Gastroesophageal sphincter (tissue), 4 donors: ENCODE data around the gene KIFAP3. TPM values are rescaled to one million over a fixed set of nuclear protein-coding genes. Genes with fewer than 3 reads are reported as not detected.
"Not testable (repeated sequence)": the region's sequence is repeated elsewhere in the genome, so short reads cannot be mapped to it uniquely, and the experiment has no call there.

Experiments
- ATAC-seq: fragments of 150-250 bp; one replicate; pipeline ENCODE4 v1.9.1; 2016; ENCODE audit warnings: mild to moderate bottlenecking, moderate library complexity
- H3K27ac ChIP-seq, 4 donors: fragments of 200-600 bp; sonication (generic) in 3 of 4; 1 replicate in 3 of 4; 2 replicates in 1 of 4; pipeline ENCODE4 v1.5.1; 2016 to 2019
- H3K27me3 ChIP-seq: fragments of 200-600 bp; sonication (generic); one replicate; pipeline ENCODE4 v1.5.1; 2019
- H3K36me3 ChIP-seq, 2 donors: fragments of 200-600 bp; sonication (generic); one replicate each; pipeline ENCODE4 v1.5.1; 2019; ENCODE audit warnings: control low read depth in 1 of 2
- H3K4me1 ChIP-seq, 3 donors: fragments of 200-600 bp; sonication (generic); 1 replicate in 2 of 3; 2 replicates in 1 of 3; pipeline ENCODE4 v1.5.1; 2016 to 2019; ENCODE audit warnings: control low read depth in 2 of 3
- H3K4me3 ChIP-seq, 2 donors: fragments of 200-600 bp; sonication (generic); one replicate each; pipeline ENCODE4 v1.5.1; 2019; ENCODE audit warnings: mild to moderate bottlenecking in 1 of 2, moderate library complexity in 1 of 2
- H3K9me3 ChIP-seq, 3 donors: fragments of 200-600 bp; sonication (generic); one replicate each; pipeline ENCODE4 v1.5.1; 2017 to 2019; ENCODE audit warnings: control low read depth in 2 of 3
- EP300 ChIP-seq: sonication (generic); formaldehyde crosslinking; IDR thresholded peaks from one replicate; pipeline ENCODE4 v1.6.1; 2017; ENCODE audit warnings: antibody characterized with exemption, mild to moderate bottlenecking
- POLR2A ChIP-seq, 2 donors: fragments of 450-650 bp; IDR thresholded peaks; one replicate each; pipeline ENCODE4 v1.6.1; 2017; ENCODE audit warnings: antibody characterized with exemption in 2 of 2, mild to moderate bottlenecking in 2 of 2, moderate library complexity in 1 of 2
- POLR2AphosphoS5 ChIP-seq: sonication (generic); formaldehyde crosslinking; IDR thresholded peaks from one replicate; pipeline ENCODE4 v1.6.1; 2017; ENCODE audit warnings: antibody characterized with exemption
- WGBS, 2 donors: methylation state at CpG; one replicate each; pipeline ENCODE4 v1.1.5; 2018; ENCODE audit warnings: low coverage in 1 of 2; 5-methylcytosine and 5-hydroxymethylcytosine counted together
- total RNA-seq, 4 donors: library from RNA; depleted of rRNA; stranded (reverse); fragments of >200 nt; gene quantifications; one replicate each; pipeline ENCODE4 v1.1.0, GENCODE V29; 2016
- TF ChIP-seq, protein P1 (sequence below), 4 experiments: fragments of 200-600 bp in 2 of 4; fragments of 450-650 bp in 2 of 4; sonication (generic) in 1 of 4; IDR thresholded peaks; one replicate each; pipeline ENCODE4 v1.5.1; 2017 to 2019; ENCODE audit warnings: antibody characterized with exemption in 4 of 4, mild to moderate bottlenecking in 2 of 4, moderate library complexity in 2 of 4

The KIFAP3 gene
- total RNA-seq, 4 donors from 2014 or later = 25.5 to 42.9 (median 36.6) TPM

DNA sequence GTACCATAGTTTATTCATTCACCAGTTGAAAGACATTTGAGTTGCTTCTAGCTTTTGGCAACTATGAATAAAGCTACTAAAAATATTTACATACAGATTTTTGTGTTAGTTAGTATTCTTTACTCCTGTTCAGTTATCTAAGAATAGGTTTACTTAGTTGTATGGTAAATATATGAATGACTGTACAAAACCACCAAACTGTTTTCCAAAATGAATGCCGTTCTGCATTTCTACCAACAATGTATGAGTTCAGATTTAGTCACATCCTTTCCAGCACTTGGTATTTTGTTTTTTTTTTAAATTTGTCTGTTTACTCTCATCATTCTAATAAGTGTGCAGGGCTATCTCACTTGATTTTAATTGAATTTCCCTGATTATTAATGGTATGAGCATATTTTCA is 3.4 kb upstream of the KIFAP3 start:
- TF ChIP-seq, protein P1, sequence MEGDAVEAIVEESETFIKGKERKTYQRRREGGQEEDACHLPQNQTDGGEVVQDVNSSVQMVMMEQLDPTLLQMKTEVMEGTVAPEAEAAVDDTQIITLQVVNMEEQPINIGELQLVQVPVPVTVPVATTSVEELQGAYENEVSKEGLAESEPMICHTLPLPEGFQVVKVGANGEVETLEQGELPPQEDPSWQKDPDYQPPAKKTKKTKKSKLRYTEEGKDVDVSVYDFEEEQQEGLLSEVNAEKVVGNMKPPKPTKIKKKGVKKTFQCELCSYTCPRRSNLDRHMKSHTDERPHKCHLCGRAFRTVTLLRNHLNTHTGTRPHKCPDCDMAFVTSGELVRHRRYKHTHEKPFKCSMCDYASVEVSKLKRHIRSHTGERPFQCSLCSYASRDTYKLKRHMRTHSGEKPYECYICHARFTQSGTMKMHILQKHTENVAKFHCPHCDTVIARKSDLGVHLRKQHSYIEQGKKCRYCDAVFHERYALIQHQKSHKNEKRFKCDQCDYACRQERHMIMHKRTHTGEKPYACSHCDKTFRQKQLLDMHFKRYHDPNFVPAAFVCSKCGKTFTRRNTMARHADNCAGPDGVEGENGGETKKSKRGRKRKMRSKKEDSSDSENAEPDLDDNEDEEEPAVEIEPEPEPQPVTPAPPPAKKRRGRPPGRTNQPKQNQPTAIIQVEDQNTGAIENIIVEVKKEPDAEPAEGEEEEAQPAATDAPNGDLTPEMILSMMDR (IDR thresholded peaks at IDR 0.05) = no peak
- TF ChIP-seq POLR2A (IDR thresholded peaks at IDR 0.05) (no peak), EP300 (no peak), POLR2AphosphoS5 (no peak)
- Histone ChIP-seq H3K4me3 (no peak overlapping the region), H3K36me3 (no peaks in the 10 kb centered on the region), H3K27me3 (no peaks in the 10 kb centered on the region), H3K9me3 (peaks cover 0 to 5% (median 0%) of the 10 kb centered on the region in 3 donors), H3K4me1 (peaks cover 0 to 19% (median 0%) of the 10 kb centered on the region in 3 donors), H3K27ac (no peak overlapping the region)
- ATAC-seq = no peak
- WGBS, 2 donors = 84 to 100% methylated on average over 1 of the region's 1 CpG

DNA sequence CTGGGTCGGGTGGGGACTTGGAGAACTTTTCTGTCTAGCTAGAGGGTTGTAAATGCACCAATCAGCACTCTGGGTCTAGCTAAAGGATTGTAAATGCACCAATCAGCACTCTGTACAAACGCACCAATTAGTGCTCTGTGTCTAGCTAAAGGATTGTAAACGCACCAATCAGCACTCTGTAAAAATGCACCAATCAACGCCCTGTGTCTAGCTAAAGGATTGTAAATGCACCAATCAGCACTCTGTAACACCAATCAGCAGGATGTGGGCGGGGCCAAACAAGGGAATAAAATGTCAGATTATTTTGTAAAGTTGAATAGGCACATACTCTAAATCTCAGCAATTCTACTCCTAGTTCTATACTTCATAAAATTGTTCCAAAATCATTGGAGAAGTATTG is 2.5 kb upstream of the KIFAP3 start:
- ATAC-seq, H3K4me3 ChIP-seq, H3K27me3 ChIP-seq, H3K36me3 ChIP-seq, H3K27ac ChIP-seq, H3K9me3 ChIP-seq: not testable (repeated sequence)
- 71 to 91% methylated on average over 5 of the region's 5 CpGs for WGBS, 2 donors
- peaks cover 0 to 28% (median 0%) of the 10 kb centered on the region in 3 donors for H3K4me1 ChIP-seq

DNA sequence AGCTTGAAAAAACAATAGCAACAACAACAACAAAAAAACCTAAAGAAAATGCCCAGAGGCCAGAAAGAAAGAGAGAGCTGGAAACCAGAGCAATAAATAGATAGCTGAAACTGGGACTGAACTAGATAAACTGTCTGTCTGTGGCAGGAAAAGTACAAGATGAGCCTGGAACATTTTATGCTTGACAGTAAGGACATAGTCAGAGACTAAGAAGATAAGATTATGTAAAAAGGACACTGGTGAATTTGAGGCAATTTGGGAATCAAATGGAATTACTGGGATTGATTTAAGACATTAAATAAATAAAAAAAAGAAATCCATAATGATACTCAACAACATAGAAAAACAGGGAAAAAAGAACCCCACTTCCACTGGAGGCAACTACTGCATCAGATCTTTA is 1.7 kb upstream of the KIFAP3 start:
- peaks cover 0 to 35% (median 0%) of the 10 kb centered on the region in 3 donors for H3K4me1 ChIP-seq
- H3K27me3 ChIP-seq = no peaks in the 10 kb centered on the region
- no peak for ATAC-seq
- no peak overlapping the region for H3K27ac ChIP-seq
- H3K9me3 ChIP-seq = peaks cover 0 to 5% (median 0%) of the 10 kb centered on the region in 3 donors
- no peaks in the 10 kb centered on the region for H3K36me3 ChIP-seq
- no peak for TF ChIP-seq POLR2A (IDR thresholded peaks at IDR 0.05)
- TF ChIP-seq POLR2AphosphoS5 = no peak
- no peak for TF ChIP-seq EP300
- TF ChIP-seq, protein P1 (IDR thresholded peaks at IDR 0.05) = no peak
- no peak overlapping the region for H3K4me3 ChIP-seq

DNA sequence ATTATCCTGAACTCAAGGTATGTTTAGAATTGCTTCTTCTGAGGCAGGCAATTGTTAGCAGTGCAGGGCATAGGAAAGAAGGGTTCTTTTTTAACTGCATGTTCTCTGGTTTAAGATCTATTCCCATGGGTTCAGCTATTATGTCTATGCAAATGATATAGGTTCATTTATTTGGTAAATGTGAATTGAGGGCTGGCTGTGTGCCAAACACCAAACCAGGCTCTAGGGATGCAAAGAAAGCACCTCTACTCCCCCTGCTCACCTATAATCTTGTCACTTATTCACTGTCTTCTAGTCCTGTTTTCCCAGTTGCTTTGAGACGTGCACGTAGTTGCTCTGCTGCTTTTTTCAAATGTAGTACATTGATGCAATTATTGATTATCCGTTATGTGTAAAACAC is 691 bp upstream of the KIFAP3 start:
- no peaks in the 10 kb centered on the region for H3K27me3 ChIP-seq
- peak overlapping the region; percentile 43 to 93 (median 87) for H3K27ac ChIP-seq
- no peak for ATAC-seq
- TF ChIP-seq, protein P1 (IDR thresholded peaks at IDR 0.05) = no peak
- TF ChIP-seq POLR2AphosphoS5 (no peak), POLR2A (IDR thresholded peaks at IDR 0.05) (no peak), EP300 (no peak)
- H3K4me3 ChIP-seq = peak overlapping the region; percentile 63 to 71
- WGBS, 2 donors = 70 to 79% methylated on average over 3 of the region's 3 CpGs
- H3K4me1 ChIP-seq = peaks cover 0 to 35% (median 0%) of the 10 kb centered on the region in 3 donors
- H3K36me3 ChIP-seq = no peaks in the 10 kb centered on the region
- H3K9me3 ChIP-seq = peaks cover 0 to 5% (median 0%) of the 10 kb centered on the region in 3 donors

DNA sequence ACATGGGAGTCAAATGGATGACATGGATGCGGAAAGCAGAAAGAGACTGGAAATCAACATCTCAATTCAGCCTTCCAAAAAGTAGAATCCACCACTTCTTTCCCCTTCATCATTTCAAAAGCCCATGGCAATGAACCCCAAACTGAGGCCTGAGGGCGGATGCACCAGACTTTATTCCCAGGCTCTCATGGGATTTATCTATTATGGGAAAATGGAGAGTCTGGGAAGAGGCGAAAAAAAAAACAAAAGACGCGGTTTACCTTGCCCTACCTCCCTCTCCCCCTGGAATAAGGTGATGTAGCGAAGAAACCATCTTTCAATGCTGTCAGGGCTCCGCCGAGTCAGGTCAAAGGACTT is 624 bp downstream of the KIFAP3 start:
- Histone ChIP-seq H3K27me3 (no peaks in the 10 kb centered on the region), H3K27ac (peak overlapping the region; percentile 71 to 93 (median 87)), H3K4me3 (peak overlapping the region; percentile 63 to 71), H3K9me3 (peaks cover 0 to 2% (median 0%) of the 10 kb centered on the region in 3 donors), H3K4me1 (peaks cover 0 to 41% (median 0%) of the 10 kb centered on the region in 3 donors), H3K36me3 (no peaks in the 10 kb centered on the region)
- ATAC-seq = no peak
- TF ChIP-seq POLR2AphosphoS5 = no peak
- TF ChIP-seq EP300 = no peak
- TF ChIP-seq, protein P1 (IDR thresholded peaks at IDR 0.05) = no peak
- TF ChIP-seq POLR2A (IDR thresholded peaks at IDR 0.05) = no peak
- WGBS, 2 donors = 4 to 7% methylated on average over 8 of the region's 8 CpGs
